Liver (tissue), 9 donors: ENCODE data around the gene MYO3B. TPM values are rescaled to one million over a fixed set of nuclear protein-coding genes. Genes with fewer than 3 reads are reported as not detected.

Experiments
- DNase-seq: peaks from one replicate; pipeline ENCODE4 v3.0.0-alpha.2; 2017; ENCODE audit warnings: low spot score
- H3K27ac ChIP-seq, 2 donors: one replicate each; pipeline ENCODE4 v1.7.0; 2013; ENCODE audit warnings: inconsistent platforms in 2 of 2, low read length in 2 of 2, control low read depth in 1 of 2, low read depth in 1 of 2, mild to moderate bottlenecking in 1 of 2
- H3K27me3 ChIP-seq, 4 donors: one replicate each; pipeline versions ENCODE4 v1.6.1 to v1.7.0; 2013; ENCODE audit warnings: low read length in 3 of 4, inconsistent platforms in 1 of 4, mild to moderate bottlenecking in 1 of 4, moderate library complexity in 1 of 4; ENCODE audit not compliant: control insufficient read depth in 4 of 4, insufficient read depth in 4 of 4
- H3K36me3 ChIP-seq, 4 donors: one replicate each; pipeline versions ENCODE4 v1.6.1 to v1.7.0; 2013; ENCODE audit warnings: low read length in 3 of 4, mild to moderate bottlenecking in 3 of 4, low read depth in 1 of 4, moderate library complexity in 1 of 4; ENCODE audit not compliant: control insufficient read depth in 4 of 4, insufficient read depth in 3 of 4
- H3K4me1 ChIP-seq, 4 donors: one replicate each; pipeline versions ENCODE4 v1.6.1 to v1.7.0; 2013; ENCODE audit warnings: low read length in 3 of 4, mild to moderate bottlenecking in 3 of 4, moderate library complexity in 1 of 4; ENCODE audit not compliant: control insufficient read depth in 4 of 4, insufficient read depth in 4 of 4
- H3K4me3 ChIP-seq, 3 donors: one replicate each; pipeline versions ENCODE4 v1.6.1 to v1.7.0; 2013; ENCODE audit warnings: low read length in 3 of 3, control low read depth in 1 of 3, low read depth in 1 of 3, mild to moderate bottlenecking in 1 of 3
- H3K9ac ChIP-seq, 2 donors: one replicate each; pipeline ENCODE4 v1.7.0; 2013; ENCODE audit warnings: low read length in 2 of 2, mild to moderate bottlenecking in 2 of 2, moderate library complexity in 2 of 2, control low read depth in 1 of 2, low read depth in 1 of 2
- H3K9me3 ChIP-seq, 4 donors: one replicate each; pipeline versions ENCODE4 v1.6.1 to v1.7.0; 2013; ENCODE audit warnings: low read length in 3 of 4; ENCODE audit not compliant: control insufficient read depth in 4 of 4
- ATF3 ChIP-seq: IDR thresholded peaks from 2 replicates; pipeline ENCODE4 v1.6.1; 2016; ENCODE audit warnings: antibody characterized with exemption
- CTCF ChIP-seq: fragments of 150-350 bp; IDR thresholded peaks from 2 replicates; pipeline ENCODE4 v1.5.1; 2017; ENCODE audit warnings: improper control_type of control experiment, low read depth, low read length; ENCODE audit not compliant: missing input control
- EGR1 ChIP-seq, 2 donors: IDR thresholded peaks; 2 replicates each; pipeline ENCODE4 v1.6.1; 2016 to 2018; ENCODE audit warnings: antibody characterized with exemption in 2 of 2, low read depth in 2 of 2
- FOXA1 ChIP-seq: IDR thresholded peaks from 2 replicates; pipeline ENCODE4 v1.6.1; 2016; ENCODE audit warnings: antibody characterized with exemption
- FOXA2 ChIP-seq: IDR thresholded peaks from 2 replicates; pipeline ENCODE4 v1.6.1; 2016; ENCODE audit warnings: antibody characterized with exemption
- GABPA ChIP-seq, 2 donors: IDR thresholded peaks in 1 of 2; conservative IDR thresholded peaks in 1 of 2; 2 replicates each; pipeline ENCODE4 v1.6.1; 2016; ENCODE audit warnings: antibody characterized with exemption in 2 of 2, mild to moderate bottlenecking in 1 of 2, moderate library complexity in 1 of 2
- HNF4A ChIP-seq, 2 donors: conservative IDR thresholded peaks; 2 replicates each; pipeline ENCODE4 v1.6.1; 2016; ENCODE audit warnings: antibody characterized with exemption in 2 of 2, mild to moderate bottlenecking in 2 of 2
- HNF4G ChIP-seq: IDR thresholded peaks from 2 replicates; pipeline ENCODE4 v1.6.1; 2016; ENCODE audit warnings: antibody characterized with exemption
- JUND ChIP-seq, 2 donors: IDR thresholded peaks; 2 replicates each; pipeline ENCODE4 v1.6.1; 2016; ENCODE audit warnings: antibody characterized with exemption in 2 of 2
- MAX ChIP-seq: IDR thresholded peaks from 2 replicates; pipeline ENCODE4 v1.6.1; 2016; ENCODE audit warnings: antibody characterized with exemption
- NR2F2 ChIP-seq: IDR thresholded peaks from 2 replicates; pipeline ENCODE4 v1.6.1; 2016; ENCODE audit warnings: antibody characterized with exemption
- RAD21 ChIP-seq, 2 donors: IDR thresholded peaks; 2 replicates each; pipeline ENCODE4 v1.6.1; 2016; ENCODE audit warnings: antibody characterized with exemption in 2 of 2, mild to moderate bottlenecking in 2 of 2
- REST ChIP-seq: IDR thresholded peaks from 2 replicates; pipeline ENCODE4 v1.6.1; 2016; ENCODE audit warnings: antibody characterized with exemption, mild to moderate bottlenecking
- RXRA ChIP-seq, 2 donors: IDR thresholded peaks; 2 replicates each; pipeline ENCODE4 v1.6.1; 2017 to 2018; ENCODE audit warnings: antibody characterized with exemption in 2 of 2, mild to moderate bottlenecking in 1 of 2
- SP1 ChIP-seq: IDR thresholded peaks from 2 replicates; pipeline ENCODE4 v1.6.1; 2018; ENCODE audit warnings: antibody characterized with exemption, mild to moderate bottlenecking
- TAF1 ChIP-seq: conservative IDR thresholded peaks from 2 replicates; pipeline ENCODE4 v1.6.1; 2016; ENCODE audit warnings: antibody characterized with exemption, mild to moderate bottlenecking
- YY1 ChIP-seq: IDR thresholded peaks from 2 replicates; pipeline ENCODE4 v1.6.1; 2016; ENCODE audit warnings: antibody characterized with exemption, mild to moderate bottlenecking
- ZBTB33 ChIP-seq: IDR thresholded peaks from 2 replicates; pipeline ENCODE4 v1.6.1; 2016; ENCODE audit warnings: antibody characterized with exemption
- WGBS: extraction: QIAGEN DNeasy Blood & Tissue Kit; methylation state at CpG from one replicate; pipeline ENCODE4 v1.1.7; 2013; 5-methylcytosine and 5-hydroxymethylcytosine counted together
- polyA plus RNA-seq, 2 donors: library from polyadenylated mRNA; stranded (reverse) in 1 of 2; unstranded in 1 of 2; fragments of 200-250 nt in 1 of 2; fragments of >200 nt in 1 of 2; fragmentation: Nextera tagmentation in 1 of 2; extraction: Ambion mirVana in 1 of 2; gene quantifications; one replicate each; pipeline versions ENCODE4 v1.2.1 to v1.2.3, GENCODE V29; 2013 to 2015
- total RNA-seq, 2 donors: library from RNA; depleted of rRNA; stranded (reverse); fragments of >200 nt; gene quantifications; one replicate each; pipeline ENCODE4 v1.2.3, GENCODE V29; 2014
- donor health status: healthy.
- donor health status: healthy.
- donor health status: healthy.
- donor health status: healthy.
- donor health status: healthy.

The MYO3B gene
- total and polyA plus RNA-seq, 4 donors = under 0.01 to 0.05 TPM; not detected in 2

- Histone ChIP-seq H3K27ac (no peak overlapping the region), H3K27me3 (peaks cover 0 to 3% (median 0%) of the 10 kb centered on the region in 4 donors), H3K36me3 (no peaks in the 10 kb centered on the region), H3K4me1 (no peaks in the 10 kb centered on the region), H3K9me3 (no peaks in the 10 kb centered on the region), H3K9ac (no peak overlapping the region), H3K4me3 (no peak overlapping the region)
- DNase-seq = no peak
- WGBS = 62% methylated on average over 7 of the region's 7 CpGs
- TF ChIP-seq FOXA2 (no peak), ATF3 (no peak), YY1 (no peak), REST (no peak), FOXA1 (no peak), HNF4G (no peak), NR2F2 (no peak), RXRA (IDR thresholded peaks at IDR 0.05) (no peak), ZBTB33 (no peak), EGR1 (IDR thresholded peaks at IDR 0.05; ENCODE audit: low read depth in 2 of 2) (no peak), MAX (no peak), TAF1 (no peak), SP1 (no peak), RAD21 (IDR thresholded peaks at IDR 0.05) (no peak), HNF4A (conservative IDR thresholded peaks at IDR 0.05) (no peak), JUND (IDR thresholded peaks at IDR 0.05) (no peak), GABPA (IDR thresholded peaks at IDR 0.05 in 1 of 2, conservative IDR thresholded peaks at IDR 0.05 in 1 of 2) (no peak), CTCF (no peak)
These were observed 35.4 kb upstream of the MYO3B start for GRCh38 chr2:170142502-170142901.
